K562 (cell line): ENCODE measurements around the gene PCDH9. TPM values are rescaled to one million over a fixed set of nuclear protein-coding genes. Genes with fewer than 3 reads are reported as not detected.
A peak's percentile ranks its signal among the peaks of the same experiment; 100 is the strongest.

ENCODE experiments used
- ATAC-seq: fragments of 200-7000 bp; cut with Tn5 transposase; 3 replicates; pipeline ENCODE4 v1.9.1; 2020; ENCODE audit warnings: moderate library complexity
- BruUV-seq: library from RNA; stranded (reverse); fragments of 400-500 nt; replicated peaks from 2 replicates; lab custom pipeline; 2021; lab: Mats Ljungman, UMichigan
- CTCF ChIA-PET: fragments of 300-600 bp; formaldehyde crosslinking; extraction: SDS; loops from one replicate; lab custom pipeline; 2021; ENCODE audit warnings: low intra/inter-chr PET ratio; lab: Yijun Ruan, JAX
- POLR2A ChIA-PET: fragments of 300-600, 350-650 bp; sonication (Branson Sonifier 250); formaldehyde crosslinking; extraction: SDS; loops from one replicate; lab custom pipeline; 2021; ENCODE audit warnings: antibody characterized with exemption, inconsistent platforms; lab: Yijun Ruan, JAX
- DNase-seq, 4 experiments: peaks; one replicate each; pipeline versions ENCODE4 v3.0.0 to v3.0.0-alpha.2; 2011 to 2018; ENCODE audit warnings: low spot score in 3 of 4, mixed read lengths in 3 of 4; ENCODE audit errors: extremely low read depth in 1 of 4
- FAIRE-seq: peaks from 2 replicates; lab custom pipeline; 2011; peaks lifted over from hg19 to GRCh38; lab: Jason Lieb, UNC
- H2AFZ ChIP-seq: 2 replicates; pipeline ENCODE4 v1.6.0; 2011; ENCODE audit warnings: low read depth, low read length, control low read depth, inconsistent platforms
- H3K27ac ChIP-seq: fragments of 200-600 bp; 3 replicates; pipeline ENCODE4 v1.8.0; 2011; ENCODE audit warnings: low read depth, mild to moderate bottlenecking, control low read depth, inconsistent platforms, low read length, moderate library complexity, mixed read lengths; ENCODE audit errors: extremely low read depth
- H3K27me3 ChIP-seq, 2 experiments: fragments of 300-600 bp in 1 of 2; 2 replicates in 1 of 2; 3 replicates in 1 of 2; pipeline versions ENCODE4 v1.6.0 to v1.8.0; 2011; ENCODE audit warnings: inconsistent platforms in 2 of 2, low read length in 2 of 2, mild to moderate bottlenecking in 1 of 2, mixed read lengths in 1 of 2, moderate library complexity in 1 of 2; ENCODE audit not compliant: control insufficient read depth in 2 of 2, insufficient read depth in 2 of 2
- H3K36me3 ChIP-seq: fragments of 300-600 bp; 3 replicates; pipeline ENCODE4 v1.8.0; 2011; ENCODE audit warnings: mild to moderate bottlenecking, low read length, inconsistent platforms; ENCODE audit not compliant: control insufficient read depth, insufficient read depth
- H3K4me1 ChIP-seq, 2 experiments: fragments of 200-600 bp in 1 of 2; replicated peaks in 1 of 2; 2 replicates in 1 of 2; 3 replicates in 1 of 2; pipeline versions ENCODE4 v1.5.1 to v1.8.0; 2011; ENCODE audit warnings: inconsistent platforms in 2 of 2, low read length in 2 of 2, mild to moderate bottlenecking in 1 of 2, mixed read lengths in 1 of 2, moderate library complexity in 1 of 2; ENCODE audit not compliant: control insufficient read depth in 2 of 2, insufficient read depth in 2 of 2
- H3K4me2 ChIP-seq: 2 replicates; pipeline ENCODE4 v1.6.1; 2011; ENCODE audit warnings: low read length, control low read depth, inconsistent platforms, mixed read lengths; ENCODE audit not compliant: insufficient read depth
- H3K4me3 ChIP-seq: fragments of 200-600 bp; sonication (generic), shearing (Covaris generic); 2 replicates; pipeline ENCODE4 v1.5.1; 2016; ENCODE audit warnings: control low read depth, inconsistent platforms
- H3K79me2 ChIP-seq: fragments of 200-600 bp; 3 replicates; pipeline ENCODE4 v1.8.0; 2011; ENCODE audit warnings: low read length, inconsistent platforms; ENCODE audit not compliant: control insufficient read depth, insufficient read depth
- H3K9ac ChIP-seq, 2 experiments: 2 replicates each; pipeline versions ENCODE4 v1.6.0 to v1.6.1; 2011; ENCODE audit warnings: low read depth in 2 of 2, low read length in 2 of 2, control low read depth in 1 of 2, inconsistent platforms in 1 of 2, mild to moderate bottlenecking in 1 of 2, mixed read lengths in 1 of 2; ENCODE audit not compliant: insufficient read depth in 1 of 2
- H3K9me1 ChIP-seq: one replicate; pipeline ENCODE4 v1.6.0; 2011; ENCODE audit warnings: inconsistent platforms, mild to moderate bottlenecking, low read length, moderate library complexity; ENCODE audit not compliant: control insufficient read depth, insufficient read depth
- H3K9me3 ChIP-seq: replicated peaks from 2 replicates; pipeline ENCODE4 v1.5.1; 2011; ENCODE audit warnings: low read depth, low read length, inconsistent platforms; ENCODE audit not compliant: control insufficient read depth, insufficient read depth
- H4K20me1 ChIP-seq: replicated peaks from 2 replicates; pipeline ENCODE4 v1.6.1; 2011; ENCODE audit warnings: low read length, inconsistent platforms, mixed read lengths; ENCODE audit not compliant: control insufficient read depth, insufficient read depth
- CBFA2T3 ChIP-seq: fragments of 450-650 bp; IDR thresholded peaks from 2 replicates; pipeline ENCODE4 v1.6.1; 2017
- ELF1 ChIP-seq: fragments of 200-800 bp; sonication (Bioruptor generic); IDR thresholded peaks from 2 replicates; pipeline ENCODE4 v1.6.1; 2016; ENCODE audit warnings: missing genetic modification characterization, missing compliant biosample characterization
- KDM5B ChIP-seq: fragments of 200-600 bp; sonication (generic); IDR thresholded peaks from 2 replicates; pipeline ENCODE4 v1.6.1; 2012; ENCODE audit warnings: low read depth, mild to moderate bottlenecking, moderate library complexity, low read length, control low read depth, inconsistent platforms; ENCODE audit not compliant: insufficient replicate concordance
- MAFG ChIP-seq: fragments of 450-650 bp; conservative IDR thresholded peaks from 2 replicates; pipeline ENCODE4 v1.6.1; 2016; ENCODE audit warnings: missing genetic modification characterization, missing compliant biosample characterization
- MEF2A ChIP-seq: IDR thresholded peaks from 2 replicates; pipeline ENCODE4 v1.6.1; 2011; ENCODE audit warnings: low read depth, mild to moderate bottlenecking, low read length, moderate library complexity; ENCODE audit not compliant: control insufficient read depth
- MEF2D ChIP-seq: conservative IDR thresholded peaks from 2 replicates; pipeline ENCODE4 v1.6.1; 2016; ENCODE audit warnings: low read depth, missing genetic modification characterization, missing compliant biosample characterization
- MEIS2 ChIP-seq: fragments of 450-650 bp; IDR thresholded peaks from 2 replicates; pipeline ENCODE4 v1.6.1; 2014; ENCODE audit warnings: mild to moderate bottlenecking; ENCODE audit not compliant: partially characterized antibody
- NFE2 ChIP-seq: IDR thresholded peaks from 2 replicates; pipeline ENCODE4 v1.6.1; 2014; ENCODE audit warnings: antibody characterized with exemption, low read depth
- RAD21 ChIP-seq, 2 experiments: fragments of 250-450 bp in 1 of 2; fragments of 450-650 bp in 1 of 2; sonication (Bioruptor Pico) in 1 of 2; formaldehyde crosslinking in 1 of 2; IDR thresholded peaks in 1 of 2; conservative IDR thresholded peaks in 1 of 2; 2 replicates each; pipeline versions ENCODE4 v1.4.0 to v1.8.0; 2020 to 2022; ENCODE audit warnings: mild to moderate bottlenecking in 2 of 2, moderate library complexity in 1 of 2
- WGBS: fragments of 100-300 bp; shearing (Covaris generic); methylation state at CpG from one replicate; pipeline ENCODE4 v1.1.6; 2016; ENCODE audit warnings: low coverage, mixed read lengths; ENCODE audit not compliant: insufficient coverage; ENCODE audit errors: missing lambda C conversion rate; 5-methylcytosine and 5-hydroxymethylcytosine counted together
- in situ Hi-C: fragments of 300-500 bp; cut with MboI; formaldehyde crosslinking; loops from 4 replicates; pipeline ENCODE4 v1.15.0; 2018; ENCODE audit warnings: inconsistent platforms, mixed read lengths
- intact Hi-C: fragments of 100-400 bp; cut with micrococcal nuclease; formaldehyde crosslinking; loops from 2 replicates; pipeline ENCODE4 v1.14.2; 2022
- polyA plus RNA-seq, 8 experiments: library from polyadenylated mRNA; depleted of rRNA in 4 of 8; stranded (reverse) in 5 of 8; unstranded in 3 of 8; fragments of >200 nt; fragmentation: Nextera tagmentation in 2 of 8; fragmentation: Illumina TruSeq in 1 of 8; extraction: Ambion mirVana in 2 of 8; extraction: Trizol in 1 of 8; gene quantifications; 2 replicates each; pipeline versions ENCODE4 v1.2.1 to v1.2.3, GENCODE V29; 2011 to 2014; ENCODE audit warnings: inconsistent platforms in 1 of 8, missing spikeins in 1 of 8
- total RNA-seq, 7 experiments: library from RNA; depleted of rRNA in 6 of 7; stranded (reverse); fragments of >200 nt in 6 of 7; fragmentation: Illumina TruSeq in 2 of 7; extraction: Trizol in 2 of 7; gene quantifications; 2 replicates each; pipeline versions ENCODE4 v1.2.1 to v1.2.3, GENCODE V29; 2011 to 2021; ENCODE audit warnings: low replicate concordance in 1 of 7
- TF ChIP-seq, protein P1 (sequence below), 2 experiments: IDR thresholded peaks in 1 of 2; conservative IDR thresholded peaks in 1 of 2; 2 replicates each; pipeline ENCODE4 v1.6.1; 2016; ENCODE audit warnings: low read depth in 2 of 2, mild to moderate bottlenecking in 1 of 2, missing compliant biosample characterization in 1 of 2, missing genetic modification characterization in 1 of 2, moderate library complexity in 1 of 2
- TF ChIP-seq, protein P2 (sequence below): fragments of 450-650 bp; IDR thresholded peaks from 2 replicates; pipeline ENCODE4 v1.6.1; 2016
- TF ChIP-seq, protein P3 (sequence below), 3 experiments: IDR thresholded peaks in 2 of 3; conservative IDR thresholded peaks in 1 of 3; 2 replicates each; pipeline ENCODE4 v1.5.1; 2011 to 2012; ENCODE audit warnings: low read length in 3 of 3, mild to moderate bottlenecking in 3 of 3, control low read depth in 2 of 3, improper control_type of control experiment in 1 of 3, inconsistent platforms in 1 of 3, low read depth in 1 of 3, mixed read lengths in 1 of 3, moderate library complexity in 1 of 3; ENCODE audit not compliant: insufficient read depth in 2 of 3

The PCDH9 gene
- total and polyA plus RNA-seq, 9 of the 15 experiments (the other 6 are each of a cell fraction or from before 2014, with no cell fraction given) = 1.1 to 6.7 (median 4.9) TPM

DNA sequence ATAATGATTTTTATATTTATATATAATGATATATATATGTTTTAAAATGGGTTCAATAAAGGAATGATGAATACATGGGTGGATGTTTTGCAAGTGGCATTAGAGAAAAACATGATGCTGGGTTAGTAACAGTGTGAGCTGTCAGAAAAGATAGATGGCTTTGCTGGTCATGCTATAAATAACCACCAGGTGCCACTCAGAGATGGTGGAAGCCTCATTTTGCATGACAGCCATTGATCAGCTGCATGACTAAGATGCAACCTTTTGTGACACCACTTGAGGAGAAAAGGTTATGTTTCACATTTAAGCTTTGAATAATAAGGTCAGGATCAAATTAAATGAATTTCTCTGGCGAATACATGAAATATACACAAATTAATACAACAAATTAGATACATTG, 737.7 kb downstream of the PCDH9 start:
- BruUV-seq = no TSS peak
- intact Hi-C loops = loop anchor here (10.0 kb wide), 1 partner anchor 732 kb away; no protein-coding TSS in a partner anchor
- in situ Hi-C loops = no loop called here
- Histone ChIP-seq H3K36me3 (no peaks in the 10 kb centered on the region), H3K9me1 (no peaks in the 10 kb centered on the region), H3K4me2 (no peak overlapping the region)
- ATAC-seq = peak; percentile 49; the same call in 1 of the 3 replicates
- POLR2A ChIA-PET = no interaction called here
- peak in 3 of 4 experiments; percentile 2 to 29 (median 4) for DNase-seq
- TF ChIP-seq MEF2A = peak; percentile 84
- TF ChIP-seq ELF1 (tag) = no peak
- peak; percentile 94 for TF ChIP-seq MEIS2
- TF ChIP-seq, protein P1, sequence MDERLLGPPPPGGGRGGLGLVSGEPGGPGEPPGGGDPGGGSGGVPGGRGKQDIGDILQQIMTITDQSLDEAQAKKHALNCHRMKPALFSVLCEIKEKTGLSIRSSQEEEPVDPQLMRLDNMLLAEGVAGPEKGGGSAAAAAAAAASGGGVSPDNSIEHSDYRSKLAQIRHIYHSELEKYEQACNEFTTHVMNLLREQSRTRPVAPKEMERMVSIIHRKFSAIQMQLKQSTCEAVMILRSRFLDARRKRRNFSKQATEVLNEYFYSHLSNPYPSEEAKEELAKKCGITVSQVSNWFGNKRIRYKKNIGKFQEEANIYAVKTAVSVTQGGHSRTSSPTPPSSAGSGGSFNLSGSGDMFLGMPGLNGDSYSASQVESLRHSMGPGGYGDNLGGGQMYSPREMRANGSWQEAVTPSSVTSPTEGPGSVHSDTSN (CRISPR knock-in tag; IDR thresholded peaks at IDR 0.05; ENCODE audit: low read depth) = peak; percentile 36; the same call in 1 of the 2 replicates
- TF ChIP-seq, protein P1 (tag; conservative IDR thresholded peaks at IDR 0.05; ENCODE audit: low read depth) = peak; percentile 96
- TF ChIP-seq NFE2 = peak; percentile 12; the same call in 1 of the 2 replicates
- no peak for TF ChIP-seq MAFG (tag)
- TF ChIP-seq RAD21 (CRISPR knock-in tag; conservative IDR thresholded peaks at IDR 0.05 in 1 of 2, IDR thresholded peaks at IDR 0.05 in 1 of 2) = peak in 1 of 2 experiments; percentile 50; a peak in 2 of 4 replicates
- TF ChIP-seq MEF2D (tag) = no peak
- no peak for TF ChIP-seq KDM5B
- TF ChIP-seq, protein P2, sequence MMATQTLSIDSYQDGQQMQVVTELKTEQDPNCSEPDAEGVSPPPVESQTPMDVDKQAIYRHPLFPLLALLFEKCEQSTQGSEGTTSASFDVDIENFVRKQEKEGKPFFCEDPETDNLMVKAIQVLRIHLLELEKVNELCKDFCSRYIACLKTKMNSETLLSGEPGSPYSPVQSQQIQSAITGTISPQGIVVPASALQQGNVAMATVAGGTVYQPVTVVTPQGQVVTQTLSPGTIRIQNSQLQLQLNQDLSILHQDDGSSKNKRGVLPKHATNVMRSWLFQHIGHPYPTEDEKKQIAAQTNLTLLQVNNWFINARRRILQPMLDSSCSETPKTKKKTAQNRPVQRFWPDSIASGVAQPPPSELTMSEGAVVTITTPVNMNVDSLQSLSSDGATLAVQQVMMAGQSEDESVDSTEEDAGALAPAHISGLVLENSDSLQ = peak; percentile 84
- TF ChIP-seq CBFA2T3 = peak; percentile 37; the same call in 1 of the 2 replicates
- TF ChIP-seq, protein P3, sequence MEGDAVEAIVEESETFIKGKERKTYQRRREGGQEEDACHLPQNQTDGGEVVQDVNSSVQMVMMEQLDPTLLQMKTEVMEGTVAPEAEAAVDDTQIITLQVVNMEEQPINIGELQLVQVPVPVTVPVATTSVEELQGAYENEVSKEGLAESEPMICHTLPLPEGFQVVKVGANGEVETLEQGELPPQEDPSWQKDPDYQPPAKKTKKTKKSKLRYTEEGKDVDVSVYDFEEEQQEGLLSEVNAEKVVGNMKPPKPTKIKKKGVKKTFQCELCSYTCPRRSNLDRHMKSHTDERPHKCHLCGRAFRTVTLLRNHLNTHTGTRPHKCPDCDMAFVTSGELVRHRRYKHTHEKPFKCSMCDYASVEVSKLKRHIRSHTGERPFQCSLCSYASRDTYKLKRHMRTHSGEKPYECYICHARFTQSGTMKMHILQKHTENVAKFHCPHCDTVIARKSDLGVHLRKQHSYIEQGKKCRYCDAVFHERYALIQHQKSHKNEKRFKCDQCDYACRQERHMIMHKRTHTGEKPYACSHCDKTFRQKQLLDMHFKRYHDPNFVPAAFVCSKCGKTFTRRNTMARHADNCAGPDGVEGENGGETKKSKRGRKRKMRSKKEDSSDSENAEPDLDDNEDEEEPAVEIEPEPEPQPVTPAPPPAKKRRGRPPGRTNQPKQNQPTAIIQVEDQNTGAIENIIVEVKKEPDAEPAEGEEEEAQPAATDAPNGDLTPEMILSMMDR (IDR thresholded peaks at IDR 0.05 in 2 of 3, conservative IDR thresholded peaks at IDR 0.05 in 1 of 3; ENCODE audit: insufficient read depth in 2 of 3, low read depth in 1 of 3, low read length in 3 of 3) = peak in 1 of 3 experiments; percentile 35; a peak in 2 of 6 replicates
- TF ChIP-seq, all 486 proteins: peak for 8
- H3K4me3 ChIP-seq = no peak overlapping the region
- H3K4me1 ChIP-seq = no peaks in the 10 kb centered on the region; a peak in 1 of 5 replicates
- 8% methylated on average over 1 of the region's 1 CpG for WGBS
- H4K20me1 ChIP-seq = no peaks in the 10 kb centered on the region
- no peak overlapping the region for H3K27ac ChIP-seq
- FAIRE-seq = peak; percentile 48
- no peak overlapping the region for H3K9ac ChIP-seq
- no peaks in the 10 kb centered on the region for H3K9me3 ChIP-seq
- no peak overlapping the region for H2AFZ ChIP-seq
- CTCF ChIA-PET = no interaction called here
- H3K79me2 ChIP-seq = no peaks in the 10 kb centered on the region
- no peaks in the 10 kb centered on the region for H3K27me3 ChIP-seq
